Measurements from ENCODE around the gene EPAS1.

EPAS1 gene

DNA sequence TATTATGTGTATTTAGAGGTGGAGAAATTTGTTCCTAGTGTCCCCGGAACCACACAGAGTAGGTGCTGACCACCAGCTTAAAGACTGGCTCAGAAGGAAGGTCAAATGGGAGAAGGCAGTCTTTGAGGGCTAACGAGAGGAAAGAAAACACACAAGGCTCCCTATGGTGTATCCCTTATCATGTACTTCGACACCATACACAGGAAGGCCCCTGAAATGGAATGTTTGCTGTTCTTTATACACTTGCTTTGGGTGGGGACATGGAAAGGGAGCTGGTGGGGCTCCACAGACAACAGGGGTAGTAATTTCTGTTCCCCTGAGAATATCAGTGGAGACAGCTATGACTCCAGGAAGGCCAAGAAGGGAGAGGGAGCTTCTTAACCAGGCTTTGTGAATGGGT lies 6.0 kb downstream of the EPAS1 start:
- no peak for DNase-seq

DNA sequence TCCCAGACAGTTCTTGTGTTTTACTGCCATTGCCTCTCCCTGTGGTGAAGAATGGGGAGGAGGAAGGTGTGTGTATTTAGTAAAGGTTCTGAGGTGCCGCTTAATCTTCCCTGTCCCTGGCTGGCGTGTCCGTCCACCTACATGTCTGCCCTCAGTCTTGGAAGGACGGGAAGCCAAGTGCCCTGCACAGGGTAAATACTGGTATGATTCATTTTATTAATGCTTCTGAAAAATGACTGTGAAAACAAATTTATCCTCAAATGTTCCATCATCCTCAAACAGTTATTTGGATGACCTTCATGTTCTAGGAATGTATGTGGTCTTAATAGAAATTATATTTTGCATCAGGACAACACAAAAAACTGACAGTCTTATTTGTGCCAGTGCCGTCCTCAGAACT lies 6.6 kb downstream of the EPAS1 start:
- DNase-seq, result no peak

DNA sequence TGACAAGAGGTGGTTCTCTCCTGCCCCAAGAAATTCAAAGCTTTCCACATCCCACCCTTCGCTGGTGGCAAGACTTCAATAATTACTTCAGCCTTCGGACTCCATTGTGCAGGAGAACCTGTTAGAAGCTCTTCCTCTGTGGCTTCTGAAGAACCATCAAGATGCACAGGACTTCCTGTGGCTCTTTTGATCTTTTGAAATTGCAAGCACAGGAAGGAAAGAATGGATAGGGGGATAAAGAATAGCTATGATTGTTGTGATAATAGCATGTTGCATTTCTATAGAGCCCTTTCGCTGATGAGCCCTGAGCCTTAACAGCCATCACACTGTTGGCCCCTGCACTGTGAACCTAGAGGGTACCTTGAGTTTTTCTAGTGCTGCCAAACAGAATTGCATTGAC lies 7.4 kb downstream of the EPAS1 start:
- DNase-seq, result no peak

DNA sequence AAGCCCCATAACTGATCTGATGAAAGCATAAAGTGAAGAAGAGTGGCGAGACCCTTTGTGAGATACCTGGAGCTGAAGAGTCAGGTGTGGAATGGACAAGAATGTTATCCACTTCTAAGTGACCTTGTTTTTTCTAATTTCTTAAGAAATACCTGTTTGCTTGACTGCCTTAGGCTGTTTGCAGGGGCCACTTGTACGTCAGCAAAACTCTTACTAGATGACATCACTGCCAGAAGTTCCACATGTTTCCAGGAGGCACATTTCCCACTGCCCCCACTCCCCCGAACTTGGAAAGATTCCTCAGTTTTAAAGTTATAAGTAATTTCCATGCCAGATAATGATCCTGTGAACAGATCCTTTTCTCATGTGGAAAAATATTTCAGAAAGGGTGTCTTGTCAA lies 8.0 kb downstream of the EPAS1 start:
- no peak for DNase-seq

DNA sequence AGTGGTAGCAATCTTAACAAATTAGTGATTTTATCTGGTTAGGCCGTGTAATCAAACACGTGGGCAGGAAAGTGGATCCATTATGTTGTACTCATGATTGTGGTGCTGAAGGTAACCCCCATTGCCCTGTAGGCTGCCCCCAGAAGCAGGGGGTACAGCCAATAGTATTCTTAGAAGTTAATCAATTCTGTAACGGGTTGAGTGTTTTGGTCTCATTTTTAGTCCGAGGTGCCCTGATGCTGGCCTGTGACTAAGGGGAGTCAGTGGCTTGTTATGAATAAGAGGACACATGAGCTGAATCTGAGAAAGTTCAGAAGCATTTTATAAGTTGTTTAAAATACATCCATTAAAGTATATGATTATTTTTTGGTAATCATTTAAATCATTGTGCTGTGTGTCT lies 8.6 kb downstream of the EPAS1 start:
- DNase-seq, result peak; percentile 59

DNA sequence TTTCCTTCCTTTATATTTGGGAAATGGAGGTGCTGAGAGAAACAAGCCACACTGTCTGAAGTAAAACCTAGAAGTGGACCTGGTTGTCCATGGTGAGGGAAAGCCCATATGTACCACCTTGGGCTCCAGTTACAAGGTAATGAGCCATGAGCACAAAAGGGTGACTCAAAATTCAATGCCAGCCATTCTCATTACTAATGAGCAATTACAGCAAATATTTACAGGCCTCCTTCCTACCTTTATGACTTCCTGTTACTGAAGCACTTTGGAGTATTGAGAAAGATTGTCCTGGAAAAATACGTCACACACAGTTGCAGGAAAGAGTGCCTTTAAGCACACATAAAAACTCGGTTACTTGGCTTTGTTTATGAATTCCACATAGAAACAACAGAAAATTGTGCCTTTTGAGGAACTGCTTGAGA lies 9.1 kb downstream of the EPAS1 start:
- DNase-seq, result no peak

DNA sequence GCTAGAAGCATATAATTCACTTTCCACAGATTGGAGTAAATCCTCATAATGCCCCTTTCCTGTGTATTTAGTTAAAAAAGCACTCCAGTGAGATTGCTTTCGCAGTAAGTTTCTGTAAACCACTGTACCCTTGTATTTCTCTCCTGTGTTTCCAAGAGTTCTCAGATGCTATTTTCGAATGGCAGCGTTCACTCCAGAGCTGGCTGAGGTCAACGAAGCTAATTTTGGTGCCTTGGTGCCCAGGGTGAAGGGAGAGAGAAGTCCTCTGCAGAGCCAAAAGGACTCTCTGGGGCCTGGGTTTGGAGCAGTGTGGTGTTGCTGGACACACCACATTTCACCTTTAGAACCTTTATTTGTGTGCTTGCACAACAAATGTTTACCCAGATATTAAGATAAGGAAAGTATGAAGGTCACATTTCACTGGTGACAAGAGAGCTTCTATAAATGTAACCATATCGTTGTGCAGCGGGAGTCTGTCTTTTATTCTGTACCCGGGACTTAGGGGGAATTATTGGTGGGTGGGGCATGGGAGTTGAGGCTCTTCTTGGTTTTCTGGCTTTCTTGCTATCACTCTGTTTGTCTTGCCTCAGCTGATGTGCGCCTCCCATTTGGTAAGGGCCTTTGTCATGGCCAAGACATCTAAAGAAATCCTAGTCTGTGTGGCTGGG lies 9.9 kb downstream of the EPAS1 start:
- no peak for DNase-seq

DNA sequence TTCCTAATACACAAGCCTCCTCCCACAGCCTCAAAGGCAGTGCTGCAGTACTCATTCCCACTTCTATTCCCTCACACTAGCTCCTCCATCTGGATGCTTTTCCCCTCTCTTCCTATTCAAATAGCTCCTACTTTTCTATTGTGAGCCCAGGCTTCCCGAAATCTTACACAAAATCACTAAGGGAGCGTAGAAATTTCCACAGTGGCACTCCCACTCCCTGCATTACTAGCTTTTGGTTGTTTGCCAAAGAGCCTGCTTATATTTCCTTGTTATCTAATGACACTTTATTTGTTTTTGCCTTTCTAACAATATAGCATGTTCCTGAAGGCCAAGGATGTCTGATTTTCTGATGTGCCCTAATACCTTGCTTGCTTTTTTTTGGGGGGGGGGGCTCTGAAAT lies 10.9 kb downstream of the EPAS1 start:
- DNase-seq, result no peak

DNA sequence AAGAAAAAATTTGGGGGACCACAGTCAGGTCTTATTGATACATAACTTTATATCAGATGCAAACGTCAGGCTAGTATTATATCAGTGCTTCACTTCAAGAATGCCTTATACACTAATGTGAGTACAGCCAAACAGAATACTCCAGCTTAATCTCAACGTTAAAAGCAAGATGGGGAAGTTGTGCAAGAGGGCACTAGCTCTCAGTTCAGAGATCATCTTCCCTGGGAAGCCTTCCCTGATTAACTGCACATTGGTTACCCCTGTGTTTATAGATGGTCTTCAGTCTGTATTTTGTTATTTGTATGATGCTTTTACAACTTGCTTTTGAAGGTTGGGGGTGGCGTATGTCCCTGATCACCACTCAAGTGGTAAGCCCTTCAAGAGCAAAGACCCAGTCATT lies 11.4 kb downstream of the EPAS1 start:
- DNase-seq, result no peak

DNA sequence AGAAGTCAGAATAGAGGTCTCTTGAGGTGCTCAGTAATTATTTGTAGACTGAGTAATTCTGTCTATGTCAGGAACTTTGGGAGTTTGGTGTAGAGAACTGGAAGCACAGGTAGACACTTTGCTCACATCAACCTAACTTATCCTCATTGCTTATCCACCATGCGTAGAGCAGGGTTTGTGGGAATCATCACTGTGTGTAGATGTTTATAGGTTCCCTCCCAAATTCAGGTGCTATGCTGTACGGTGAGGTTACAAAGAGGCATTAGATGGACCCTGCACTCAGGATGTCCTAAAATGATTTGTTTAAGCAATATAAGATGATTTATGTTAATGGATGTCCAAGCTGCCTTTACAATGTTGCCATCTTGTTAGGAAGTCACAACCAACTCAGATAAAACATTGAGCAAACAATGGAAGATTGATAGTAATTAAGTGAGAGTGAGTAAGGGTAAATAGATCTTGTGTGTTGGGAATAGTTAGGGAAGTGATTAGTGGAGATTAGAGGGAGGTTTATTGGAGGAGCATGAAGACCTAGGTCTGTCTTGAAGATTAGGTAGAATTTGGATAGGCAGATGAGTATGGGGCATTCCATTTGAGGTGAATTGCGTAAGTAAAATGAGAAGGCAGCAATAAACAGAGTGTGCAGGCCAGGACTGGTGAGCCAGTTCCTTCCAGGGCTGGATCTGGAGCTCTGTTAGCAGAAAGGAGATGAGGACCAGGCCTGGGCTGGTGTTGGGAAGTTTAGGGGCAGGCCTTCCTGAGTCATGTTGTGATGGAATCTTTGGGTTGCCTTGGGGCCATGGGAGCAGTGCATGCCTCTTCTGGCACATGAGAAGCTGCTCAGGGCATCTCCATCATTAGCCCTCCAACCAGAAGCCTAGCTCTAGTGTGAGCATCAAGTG lies 12.1 kb downstream of the EPAS1 start:
- no peak for DNase-seq

DNA sequence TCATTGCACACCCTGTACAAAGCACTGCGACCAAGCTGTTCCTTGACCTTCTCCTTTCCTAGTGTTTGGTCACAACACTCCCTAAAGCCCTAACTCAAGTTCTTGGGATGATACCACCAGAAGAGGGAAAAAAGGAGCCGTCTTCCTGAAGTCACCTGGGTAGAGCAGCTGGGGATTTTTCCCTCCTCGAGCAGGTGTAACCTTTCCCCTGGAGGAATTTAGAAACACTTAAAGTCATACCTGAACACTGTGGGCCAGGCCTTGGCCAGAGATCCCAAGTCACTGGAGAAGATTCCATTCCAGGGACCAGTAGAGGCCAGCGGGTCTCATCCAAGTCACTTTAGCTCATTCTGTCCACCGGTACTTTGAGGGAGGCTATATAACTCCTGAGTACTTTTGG lies 13.2 kb downstream of the EPAS1 start:
- no peak for DNase-seq

DNA sequence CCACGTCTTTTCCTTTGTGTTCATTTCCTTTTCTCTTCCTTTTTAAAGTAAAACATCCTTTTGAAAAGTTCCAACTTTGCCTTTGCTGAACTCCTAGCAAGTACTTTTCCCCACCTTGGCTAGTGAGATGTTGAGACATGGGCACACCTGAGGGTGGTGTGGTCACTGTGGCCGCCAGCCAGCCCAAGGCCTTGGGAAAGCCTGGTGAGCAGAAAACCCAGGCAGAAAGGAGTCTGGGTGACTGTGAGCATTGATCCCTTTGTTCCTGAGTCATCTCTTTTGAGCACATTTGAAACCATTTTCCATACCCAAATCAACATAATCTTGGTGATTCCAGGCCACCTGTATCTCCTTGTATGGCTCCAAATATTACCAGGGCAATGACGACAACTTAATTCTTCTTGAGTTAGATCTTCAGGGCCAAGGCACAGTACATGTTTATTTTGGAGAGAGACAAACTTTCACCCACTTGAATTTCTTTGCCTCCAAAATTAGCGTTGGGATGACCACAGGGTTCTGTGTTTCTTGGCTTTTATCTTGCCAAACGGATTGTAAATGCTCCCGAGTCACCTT lies 14.5 kb downstream of the EPAS1 start:
- no peak for DNase-seq

DNA sequence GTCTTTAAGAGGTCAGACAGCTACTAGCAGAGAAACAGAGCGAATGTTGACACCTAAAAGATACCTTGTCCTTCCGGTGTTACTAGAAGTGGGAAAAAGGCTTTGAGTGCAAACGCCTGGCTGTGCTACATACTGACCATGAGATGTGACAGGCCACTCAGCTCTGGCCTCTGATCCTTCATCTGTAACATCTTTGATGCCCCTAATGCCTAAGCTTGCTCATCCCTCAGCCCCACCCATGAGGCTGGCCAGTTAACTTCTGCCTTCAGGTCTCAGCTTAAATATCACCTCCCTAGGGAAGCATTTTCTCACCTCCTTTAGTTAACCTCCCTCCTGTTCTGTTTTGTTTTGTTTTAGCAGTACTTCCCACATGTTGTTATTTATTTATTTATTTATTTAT lies 15.9 kb downstream of the EPAS1 start:
- DNase-seq, result no peak

DNA sequence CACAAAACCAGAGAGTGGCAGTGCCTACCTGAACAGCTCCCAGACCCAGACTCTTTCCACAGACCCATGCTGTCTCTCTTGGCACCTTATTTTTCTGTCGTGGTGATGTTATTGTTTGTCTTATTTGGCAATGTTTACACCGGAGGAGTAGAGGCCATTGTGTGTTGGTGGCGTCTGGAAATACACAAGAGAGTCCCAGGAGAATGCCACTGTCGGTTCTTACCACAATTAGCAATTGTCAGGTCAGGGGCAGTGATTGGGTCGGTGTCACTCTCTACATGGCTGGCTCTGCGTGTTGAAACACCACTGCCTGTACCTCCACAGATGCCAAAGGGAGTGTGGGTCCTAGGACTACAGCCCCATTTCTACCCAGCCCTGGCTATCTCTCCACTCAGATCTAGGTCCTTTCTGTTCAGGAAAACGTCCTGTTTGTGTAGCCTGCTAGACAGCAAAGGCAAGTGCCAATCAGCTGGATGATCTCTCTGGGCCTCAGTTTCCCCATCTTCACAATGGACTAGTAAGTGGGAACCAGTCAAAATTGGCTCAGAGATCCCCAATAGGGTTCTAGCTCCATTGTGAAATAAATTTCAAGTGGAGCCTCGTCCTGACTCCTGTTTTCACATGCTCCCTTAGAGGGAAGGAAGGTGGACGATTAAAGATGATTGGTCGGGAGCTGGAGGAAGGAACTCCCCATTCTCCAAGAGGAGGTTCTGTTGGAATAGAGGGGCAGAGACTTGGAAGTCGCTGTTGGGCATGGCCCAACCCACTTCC lies 17.0 kb downstream of the EPAS1 start:
- no peak for DNase-seq

DNA sequence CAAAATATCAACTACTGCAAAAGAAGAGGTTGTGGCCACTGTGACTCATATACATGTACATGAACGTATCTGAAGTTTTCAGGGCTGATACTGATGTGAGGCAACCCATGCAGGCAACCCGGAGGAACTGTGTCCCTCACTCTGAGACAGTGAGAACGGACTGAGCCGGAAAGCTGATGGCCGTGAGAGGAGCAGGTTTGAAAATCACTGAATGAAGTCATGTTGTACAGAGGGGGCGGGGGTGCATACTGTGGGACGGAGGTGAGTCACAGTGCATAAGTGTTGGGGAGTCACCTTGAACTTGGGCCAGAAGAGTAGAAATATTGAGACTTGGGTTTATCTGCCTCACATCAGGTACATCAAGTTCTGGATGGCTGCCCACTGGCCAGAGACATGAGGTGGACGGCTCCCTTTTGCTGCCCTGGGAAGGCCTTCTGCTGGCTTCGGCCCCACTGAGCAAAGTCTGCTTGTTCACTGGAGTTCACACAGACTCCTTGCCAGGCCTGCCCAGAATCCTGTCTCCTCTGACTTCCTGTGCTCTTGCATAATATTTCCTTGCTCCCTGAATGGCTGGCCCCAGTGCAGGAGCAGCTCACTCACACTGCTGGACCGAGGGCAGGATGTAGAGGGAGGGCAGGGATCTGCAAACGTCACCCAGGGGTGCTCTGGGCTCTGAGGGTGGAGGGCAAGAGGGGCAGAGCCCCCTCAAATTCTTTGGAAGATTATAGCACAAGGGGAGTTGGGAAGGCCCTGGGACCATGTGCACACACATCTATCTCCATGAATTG lies 18.1 kb downstream of the EPAS1 start:
- no peak for DNase-seq

DNA sequence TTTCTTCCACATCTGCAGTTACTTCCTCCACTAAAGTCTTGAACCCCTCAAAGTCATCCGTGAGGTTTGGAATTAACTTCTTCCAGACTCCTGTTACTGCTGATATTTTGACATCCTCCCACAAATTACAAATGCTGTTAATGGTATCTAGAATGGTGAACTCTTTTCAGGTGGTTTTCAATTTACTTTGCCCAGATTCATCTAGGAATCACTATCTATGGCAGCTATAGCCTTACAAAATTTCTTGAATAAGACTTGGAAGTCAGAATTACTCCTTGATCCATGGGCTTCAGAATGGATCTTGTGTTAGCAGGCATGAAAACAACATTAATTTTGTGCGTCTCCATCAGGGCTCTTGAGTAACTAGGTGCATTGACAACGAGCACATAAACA lies 19.9 kb downstream of the EPAS1 start:
- no peak for DNase-seq

DNA sequence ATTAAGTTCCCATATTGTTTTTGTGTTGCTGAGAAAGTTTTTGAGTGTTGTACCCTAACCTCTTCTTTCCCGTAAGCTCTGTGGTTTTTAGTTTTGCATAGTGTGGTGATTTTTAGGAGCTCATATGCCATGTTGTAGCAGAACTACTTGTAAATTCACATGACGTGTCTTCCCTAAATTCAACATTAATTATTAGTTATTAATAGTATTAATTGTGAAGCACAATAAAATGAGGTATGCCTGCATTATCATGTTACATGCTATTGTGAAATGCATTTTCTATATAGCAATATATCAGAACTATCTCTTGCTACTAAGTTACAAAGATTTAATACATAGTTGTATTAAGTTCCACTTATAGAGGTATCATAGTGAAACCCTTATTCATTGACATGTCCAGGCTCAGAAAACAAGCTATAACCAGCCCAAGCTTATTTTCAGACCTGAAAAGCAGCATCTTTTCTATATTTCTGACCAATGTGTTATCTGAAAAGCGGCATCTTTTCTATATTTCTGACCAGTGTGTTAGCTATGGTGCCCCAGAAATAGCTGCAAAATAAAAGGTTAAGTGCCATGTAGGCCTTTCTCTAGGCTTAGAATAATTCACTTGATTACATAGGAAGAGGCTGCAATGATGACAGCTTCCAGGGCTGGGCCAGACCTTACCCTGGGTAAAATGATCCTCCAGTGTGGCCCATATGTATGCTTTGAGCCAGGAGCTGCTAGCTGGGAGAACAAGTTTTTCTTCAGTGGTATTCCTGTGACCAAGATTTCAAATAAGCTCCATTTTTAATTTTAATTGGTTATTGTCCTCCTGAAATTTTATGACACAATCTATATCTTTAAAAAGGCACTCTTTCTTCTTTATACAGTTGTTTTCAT lies 21.6 kb downstream of the EPAS1 start:
- DNase-seq, result no peak

DNA sequence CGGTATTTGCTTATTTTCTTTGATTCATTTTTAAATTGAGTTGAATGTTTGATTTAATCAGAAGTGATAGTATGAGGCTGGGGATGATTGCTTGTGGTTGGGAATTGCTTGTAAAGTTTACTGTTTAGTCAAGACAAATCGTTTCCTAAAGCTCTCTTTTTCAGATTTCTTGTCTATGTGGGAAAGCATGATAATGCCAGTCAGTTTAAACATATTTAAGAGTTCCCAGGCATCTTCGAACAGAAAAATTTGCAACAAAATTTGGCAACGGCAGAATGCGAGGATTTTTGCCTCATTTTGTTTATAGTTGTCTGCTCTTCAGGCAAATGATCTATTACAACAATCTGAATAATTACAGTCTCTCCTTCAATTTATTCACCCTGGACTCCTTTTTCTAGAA lies 22.5 kb downstream of the EPAS1 start:
- DNase-seq, result no peak

DNA sequence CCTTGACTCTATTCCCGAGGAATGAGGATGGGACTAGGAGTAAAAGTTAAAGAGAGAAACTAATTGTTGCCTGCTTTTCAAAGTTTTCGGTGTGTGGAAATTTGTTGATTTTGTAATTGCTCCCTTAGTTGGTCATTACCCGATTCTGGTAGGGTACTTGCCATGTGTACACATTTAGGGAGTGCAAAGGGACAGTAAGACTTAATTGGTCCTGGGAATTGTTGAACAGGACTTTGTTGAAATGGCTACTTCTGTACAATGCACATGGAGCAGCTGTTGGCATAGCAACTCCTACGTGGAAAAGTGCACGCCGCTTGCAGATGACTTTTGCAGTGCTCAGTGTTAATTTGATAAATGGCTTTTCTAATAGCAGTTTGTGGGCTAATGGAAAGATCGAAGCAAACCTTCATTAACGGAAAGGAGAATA lies 22.9 kb downstream of the EPAS1 start:
- no peak for DNase-seq

DNA sequence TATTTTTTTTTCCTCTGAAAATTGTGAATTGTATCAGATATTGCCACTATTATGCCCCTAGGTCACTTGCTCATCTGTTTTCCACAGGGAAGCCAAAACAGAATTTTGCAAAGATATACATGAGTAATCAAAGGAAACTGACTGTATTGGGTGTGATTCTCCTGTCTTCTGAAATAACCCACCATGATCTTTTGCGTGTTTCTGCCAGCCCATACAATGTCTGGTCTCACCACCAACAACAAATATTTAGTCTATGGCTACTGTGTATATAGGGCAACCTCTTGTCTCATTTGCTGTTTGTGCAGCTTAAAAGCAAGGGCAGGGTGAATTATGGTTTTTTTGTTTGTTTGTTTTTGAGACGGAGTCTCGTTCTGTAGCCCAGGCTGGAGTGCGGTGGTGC lies 26.5 kb downstream of the EPAS1 start:
- no peak for DNase-seq

DNA sequence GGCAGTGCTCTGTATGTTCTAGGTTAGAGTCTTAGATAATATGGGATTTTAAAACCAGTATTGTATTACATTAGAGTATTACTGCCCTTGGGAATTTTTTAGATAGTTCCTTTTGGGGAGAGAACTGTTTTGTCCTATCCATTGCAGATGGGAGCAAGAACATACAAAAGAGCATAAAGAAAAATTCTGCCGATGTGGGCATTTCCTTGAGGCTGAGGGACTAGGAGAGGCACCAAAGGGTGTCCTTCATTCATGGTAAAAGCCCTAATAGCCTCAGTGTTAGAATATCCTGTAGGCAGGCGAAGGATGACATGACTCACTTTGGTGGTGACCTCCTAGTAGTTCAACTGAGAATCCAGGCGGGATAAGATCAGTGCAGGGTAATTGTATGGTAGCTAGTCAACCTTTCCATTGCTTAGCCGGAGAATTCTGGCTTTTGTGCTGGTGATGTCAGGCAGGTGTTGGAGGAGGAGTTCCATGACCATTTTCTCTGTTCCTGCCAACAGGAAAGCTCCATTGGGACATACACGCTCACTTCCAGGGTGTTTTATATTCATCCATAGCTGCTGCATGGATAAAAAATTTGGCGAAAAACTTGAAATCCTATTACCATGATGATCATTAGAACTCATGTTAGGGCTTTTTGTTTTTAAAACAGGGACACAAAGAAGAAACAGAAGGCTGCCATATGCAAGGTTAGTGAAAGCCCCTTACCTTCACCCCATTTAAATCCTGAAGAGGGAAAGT lies 28.1 kb downstream of the EPAS1 start:
- no peak for DNase-seq
